Activated CD8-positive, alpha-beta T cell treated with anti-CD3 and anti-CD28 coated beads for 36 hours (primary cell): ENCODE results near the gene ANXA11. TPM values are rescaled to one million over a fixed set of nuclear protein-coding genes. Genes with fewer than 3 reads are reported as not detected.
"Not testable (repeated sequence)": the region's sequence is repeated elsewhere in the genome, so short reads cannot be mapped to it uniquely, and the experiment has no call there.

Source experiments
- ATAC-seq: fragments of 200-7000 bp; cut with Tn5 transposase; one replicate; pipeline ENCODE4 v1.10.0; 2021; ENCODE audit warnings: mild to moderate bottlenecking, moderate library complexity
- CTCF ChIA-PET: fragments of 350-600 bp; sonication (Branson Sonifier 250); formaldehyde crosslinking; loops from one replicate; lab custom pipeline; 2021; ENCODE audit warnings: antibody characterized with exemption; lab: Charles Lee
- POLR2A ChIA-PET: fragments of 350-600 bp; sonication (Branson Sonifier 250); formaldehyde crosslinking; loops from one replicate; lab custom pipeline; 2021; ENCODE audit warnings: antibody characterized with exemption; lab: Charles Lee
- DNase-seq: peaks from one replicate; pipeline ENCODE4 v3.0.0-alpha.2; 2020
- H3K27ac Mint-ChIP-seq: one replicate; pipeline ENCODE4 v1.8.0; 2021; ENCODE audit warnings: mild to moderate bottlenecking, mixed read lengths
- H3K27me3 Mint-ChIP-seq: one replicate; pipeline ENCODE4 v1.8.0; 2021; ENCODE audit warnings: mixed read lengths
- H3K36me3 Mint-ChIP-seq: one replicate; pipeline ENCODE4 v1.8.0; 2021; ENCODE audit warnings: low read depth, mixed read lengths
- H3K4me1 Mint-ChIP-seq: one replicate; pipeline ENCODE4 v1.8.0; 2021; ENCODE audit warnings: low read depth, mixed read lengths
- H3K4me3 Mint-ChIP-seq: one replicate; pipeline ENCODE4 v1.8.0; 2021; ENCODE audit warnings: mild to moderate bottlenecking, moderate library complexity, mixed read lengths
- H3K9me3 Mint-ChIP-seq: one replicate; pipeline ENCODE4 v1.8.0; 2021; ENCODE audit warnings: mixed read lengths
- CTCF ChIP-seq: fragments of 200-600 bp; IDR thresholded peaks from one replicate; pipeline ENCODE4 v1.8.0; 2022; ENCODE audit warnings: antibody characterized with exemption, mild to moderate bottlenecking
- intact Hi-C: fragments of 100-400 bp; cut with micrococcal nuclease; formaldehyde crosslinking; loops from one replicate; pipeline ENCODE4 v1.10.0; 2022
- total RNA-seq, 2 experiments: library from RNA; stranded (reverse); gene quantifications; one replicate each; pipeline ENCODE4 v1.2.3, GENCODE V29; 2021

Gene ANXA11
- total RNA-seq, 2 experiments from 2014 or later = 226 to 238 TPM

- H3K36me3 Mint-ChIP-seq = no peaks in the 10 kb centered on the region
- H3K9me3 Mint-ChIP-seq = no peaks in the 10 kb centered on the region
- no peak overlapping the region for H3K4me3 Mint-ChIP-seq
- ChIA-PET POLR2A (no interaction called here), CTCF (interaction anchor here (1.7 kb wide), 1 partner anchor 85 kb away, joined by 8 read pairs; no protein-coding TSS in a partner anchor)
- TF ChIP-seq CTCF = no peak
- H3K27me3 Mint-ChIP-seq = peaks cover 9% of the 10 kb centered on the region
- ATAC-seq (no peak), DNase-seq (no peak)
- no peak overlapping the region for H3K27ac Mint-ChIP-seq
- no peaks in the 10 kb centered on the region for H3K4me1 Mint-ChIP-seq
- intact Hi-C loops = loop anchor here (10.0 kb wide), 1 partner anchor 83 kb away; no protein-coding TSS in a partner anchor
Measured at GRCh38 chr10:80137920-80138319, 67.4 kb downstream of the ANXA11 start.

DNA sequence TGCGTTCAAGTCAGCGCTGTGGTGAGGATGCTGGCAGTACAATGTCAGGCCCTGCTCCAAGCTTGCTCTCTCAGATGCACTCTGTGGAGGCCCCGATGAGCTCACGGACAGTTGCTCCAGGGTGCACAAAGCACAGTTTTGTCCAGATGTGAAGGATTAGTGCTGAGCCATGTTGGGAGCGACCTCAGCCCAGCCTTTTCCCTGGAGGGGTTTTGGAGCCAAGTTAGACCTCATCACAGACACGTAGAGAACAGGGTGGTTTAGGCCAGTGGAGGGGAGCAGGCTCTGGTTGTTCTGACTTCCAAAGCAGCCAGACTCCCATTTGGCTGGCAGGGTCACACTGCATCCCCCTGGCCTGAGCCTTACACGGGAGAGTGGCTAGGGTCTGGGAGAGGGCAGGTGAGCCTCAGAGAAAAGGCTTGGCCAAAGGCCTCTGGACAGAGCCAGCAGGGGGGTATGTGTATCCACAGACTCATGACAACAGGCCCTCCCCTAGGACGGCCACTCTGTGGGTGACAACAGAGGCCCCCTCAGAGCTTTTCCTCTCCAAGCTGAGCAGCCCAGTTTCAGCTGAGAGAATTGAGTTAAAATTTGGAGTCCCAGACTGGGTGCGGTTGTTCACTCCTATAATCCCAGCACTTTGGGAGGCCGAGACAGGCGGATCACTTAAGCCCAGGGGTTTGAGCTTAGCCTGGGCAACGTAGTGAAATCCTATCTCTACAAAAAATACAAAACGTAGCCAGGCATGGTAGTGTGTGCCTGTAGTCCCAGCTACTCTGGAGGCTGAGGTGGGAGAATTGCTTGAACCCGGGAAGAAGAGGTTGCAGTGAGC is 68.1 kb downstream of the ANXA11 start:
- intact Hi-C loops = loop anchor here (10.0 kb wide), 1 partner anchor 82 kb away; no protein-coding TSS in a partner anchor
- Mint-ChIP-seq H3K27me3 (peaks cover 12% of the 10 kb centered on the region), H3K36me3 (no peaks in the 10 kb centered on the region), H3K4me3 (no peak overlapping the region), H3K27ac (no peak overlapping the region), H3K9me3 (no peaks in the 10 kb centered on the region), H3K4me1 (peaks cover 2% of the 10 kb centered on the region)
- ATAC-seq (no peak), DNase-seq (no peak)
- TF ChIP-seq CTCF = no peak
- POLR2A ChIA-PET = no interaction called here
- CTCF ChIA-PET = interaction anchor here (1.7 kb wide), 1 partner anchor 85 kb away, joined by 8 read pairs; no protein-coding TSS in a partner anchor

- Mint-ChIP-seq H3K27ac (no peak overlapping the region), H3K27me3 (peaks cover 22% of the 10 kb centered on the region), H3K4me1 (peaks cover 2% of the 10 kb centered on the region), H3K9me3 (no peaks in the 10 kb centered on the region), H3K36me3 (no peaks in the 10 kb centered on the region), H3K4me3 (no peak overlapping the region)
- POLR2A ChIA-PET = no interaction called here
- DNase-seq = no peak
- no peak for ATAC-seq
- intact Hi-C loops = loop anchor here (10.0 kb wide), 1 partner anchor 81 kb away; no protein-coding TSS in a partner anchor
- CTCF ChIA-PET = interaction anchor here (1.7 kb wide), 1 partner anchor 86 kb away, joined by 8 read pairs; no protein-coding TSS in a partner anchor
- no peak for TF ChIP-seq CTCF
Measured at GRCh38 chr10:80136134-80136571, 69.2 kb downstream of the ANXA11 start.

- ATAC-seq, DNase-seq, H3K9me3 Mint-ChIP-seq, H3K4me3 Mint-ChIP-seq, H3K36me3 Mint-ChIP-seq, H3K27ac Mint-ChIP-seq, H3K4me1 Mint-ChIP-seq: not testable (repeated sequence)
- POLR2A ChIA-PET = interaction anchor here (0.6 to 1.1 kb wide), 2 partner anchors 10 to 15 kb away, joined by 3 read pairs; no protein-coding TSS in a partner anchor
- CTCF ChIA-PET = interaction anchor here (1.0 to 2.0 kb wide), 2 partner anchors 10 to 88 kb away, joined by 7 to 8 read pairs; no protein-coding TSS in a partner anchor
- intact Hi-C loops = loop anchor here (10.0 kb wide), 1 partner anchor 79 kb away; no protein-coding TSS in a partner anchor
- H3K27me3 Mint-ChIP-seq = peaks cover 24% of the 10 kb centered on the region
Measured at GRCh38 chr10:80133687-80134086, 71.7 kb downstream of the ANXA11 start.

GRCh38 chr10:80133206-80133605 is 72.1 kb downstream of the ANXA11 start:
- H3K9me3 Mint-ChIP-seq = no peaks in the 10 kb centered on the region
- H3K27ac Mint-ChIP-seq = no peak overlapping the region
- peaks cover 22% of the 10 kb centered on the region for H3K27me3 Mint-ChIP-seq
- H3K4me3 Mint-ChIP-seq = no peak overlapping the region
- POLR2A ChIA-PET = interaction anchor here (0.6 to 1.1 kb wide), 2 partner anchors 10 to 15 kb away, joined by 3 read pairs; no protein-coding TSS in a partner anchor
- DNase-seq (no peak), ATAC-seq (no peak)
- CTCF ChIA-PET = interaction anchor here (1.0 to 2.0 kb wide), 2 partner anchors 11 to 89 kb away, joined by 7 to 8 read pairs; no protein-coding TSS in a partner anchor
- no peaks in the 10 kb centered on the region for H3K36me3 Mint-ChIP-seq
- intact Hi-C loops = loop anchor here (10.0 kb wide), 1 partner anchor 78 kb away; no protein-coding TSS in a partner anchor
- peaks cover 2% of the 10 kb centered on the region for H3K4me1 Mint-ChIP-seq
- TF ChIP-seq CTCF = no peak
